AG09309 (cell line): Measurements from ENCODE around the gene PAPLN.

ENCODE experiments used
- DNase-seq: peaks from one replicate; pipeline ENCODE4 v3.0.0-alpha.2; 2010; ENCODE audit warnings: low read depth
- H3K4me3 ChIP-seq: 2 replicates; pipeline ENCODE4 v1.5.1; 2011; ENCODE audit warnings: mild to moderate bottlenecking, low read depth, low read length, moderate library complexity; ENCODE audit not compliant: control insufficient read depth
- TF ChIP-seq, protein P1 (sequence below): IDR thresholded peaks from 2 replicates; pipeline ENCODE4 v1.5.1; 2011; ENCODE audit warnings: mild to moderate bottlenecking, low read depth, low read length, inconsistent platforms; ENCODE audit not compliant: insufficient read depth, control insufficient read depth; ENCODE audit errors: missing control alignments

The PAPLN gene

GRCh38 chr14:73285979-73286378, 48.7 kb downstream of the PAPLN start:
- DNase-seq, result no peak
- TF ChIP-seq, protein P1, sequence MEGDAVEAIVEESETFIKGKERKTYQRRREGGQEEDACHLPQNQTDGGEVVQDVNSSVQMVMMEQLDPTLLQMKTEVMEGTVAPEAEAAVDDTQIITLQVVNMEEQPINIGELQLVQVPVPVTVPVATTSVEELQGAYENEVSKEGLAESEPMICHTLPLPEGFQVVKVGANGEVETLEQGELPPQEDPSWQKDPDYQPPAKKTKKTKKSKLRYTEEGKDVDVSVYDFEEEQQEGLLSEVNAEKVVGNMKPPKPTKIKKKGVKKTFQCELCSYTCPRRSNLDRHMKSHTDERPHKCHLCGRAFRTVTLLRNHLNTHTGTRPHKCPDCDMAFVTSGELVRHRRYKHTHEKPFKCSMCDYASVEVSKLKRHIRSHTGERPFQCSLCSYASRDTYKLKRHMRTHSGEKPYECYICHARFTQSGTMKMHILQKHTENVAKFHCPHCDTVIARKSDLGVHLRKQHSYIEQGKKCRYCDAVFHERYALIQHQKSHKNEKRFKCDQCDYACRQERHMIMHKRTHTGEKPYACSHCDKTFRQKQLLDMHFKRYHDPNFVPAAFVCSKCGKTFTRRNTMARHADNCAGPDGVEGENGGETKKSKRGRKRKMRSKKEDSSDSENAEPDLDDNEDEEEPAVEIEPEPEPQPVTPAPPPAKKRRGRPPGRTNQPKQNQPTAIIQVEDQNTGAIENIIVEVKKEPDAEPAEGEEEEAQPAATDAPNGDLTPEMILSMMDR, result no peak

DNA sequence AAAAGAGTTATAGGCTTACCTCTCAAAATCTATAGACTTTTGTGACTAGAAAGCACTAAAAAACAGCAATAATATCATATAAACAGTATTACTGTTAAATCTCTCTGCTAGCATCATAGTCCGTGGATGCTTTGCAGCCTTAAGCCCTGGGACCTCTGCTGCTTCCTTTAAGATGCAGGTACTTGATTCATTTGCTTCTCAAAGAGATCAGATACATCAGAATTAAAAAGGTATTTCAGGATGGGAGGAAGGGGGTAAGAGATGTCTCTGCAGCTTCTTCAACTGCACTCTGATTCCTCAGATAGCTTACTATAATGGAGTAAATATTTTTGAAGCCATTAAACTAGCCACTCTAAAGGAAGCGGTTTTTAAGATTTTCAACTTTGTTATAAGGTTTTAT, 49.3 kb downstream of the PAPLN start:
- TF ChIP-seq, protein P1, result no peak
- DNase-seq, result no peak
- H3K4me3 ChIP-seq, result no peak overlapping the region

More at GRCh38 chr14:73285979-73286378, 48.7 kb downstream of the PAPLN start:
- no peak overlapping the region for H3K4me3 ChIP-seq

DNA sequence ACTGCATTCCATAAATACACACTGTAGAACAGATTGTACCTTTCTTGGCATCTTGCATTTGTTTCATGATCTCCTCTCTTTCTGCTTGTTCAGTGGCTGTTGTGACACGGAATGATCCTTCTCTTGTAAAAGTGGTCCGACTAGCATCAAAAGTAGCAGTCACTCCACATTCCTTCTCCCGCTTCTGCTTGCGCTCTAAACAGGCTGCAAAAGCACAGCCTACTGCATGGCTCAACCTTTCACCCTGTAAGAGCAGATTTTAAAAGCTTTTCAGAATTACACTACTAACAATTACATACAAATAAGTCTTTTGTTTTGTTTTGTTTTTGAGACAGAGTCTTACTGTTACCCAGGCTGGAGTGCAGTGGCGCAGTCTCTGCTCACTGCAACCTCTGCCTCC, 49.8 kb downstream of the PAPLN start:
- H3K4me3 ChIP-seq, result no peak overlapping the region
- no peak for DNase-seq
- TF ChIP-seq, protein P1, result no peak

- no peak for DNase-seq
- TF ChIP-seq, protein P1, result no peak
- H3K4me3 ChIP-seq, result no peak overlapping the region
Observed at GRCh38 chr14:73289308-73289707, 52.0 kb downstream of the PAPLN start.

- H3K4me3 ChIP-seq, result no peak overlapping the region
- no peak for DNase-seq
- TF ChIP-seq, protein P1, result no peak
Observed at GRCh38 chr14:73289729-73290128, 52.4 kb downstream of the PAPLN start.

DNA sequence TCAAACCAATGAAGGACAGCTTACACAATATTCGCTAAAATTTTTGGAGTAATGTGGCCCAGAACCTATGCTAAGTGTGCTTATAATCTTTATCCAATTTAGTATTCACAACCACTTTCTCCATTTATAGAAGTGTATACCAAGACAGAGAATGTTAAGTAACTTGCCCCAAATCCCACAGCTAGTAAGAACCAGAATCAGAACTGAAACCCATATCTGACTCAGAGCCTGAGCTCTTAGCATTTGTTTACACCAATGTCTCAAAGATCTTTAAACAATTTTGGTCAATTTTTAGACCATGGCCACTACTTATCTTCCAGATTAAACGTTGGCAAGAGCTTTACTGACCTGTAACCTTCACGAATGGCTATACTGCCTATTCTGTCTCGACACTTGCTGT, 53.0 kb downstream of the PAPLN start:
- TF ChIP-seq, protein P1, result no peak
- H3K4me3 ChIP-seq, result no peak overlapping the region
- no peak for DNase-seq
